ENCODE data around the gene RET. TPM values are rescaled to one million over a fixed set of nuclear protein-coding genes. Genes with fewer than 3 reads are reported as not detected.

The RET gene
- total RNA-seq, 1 experiment from 2014 or later: 68.0 TPM

- no TSS peak for BruUV-seq (replicated peaks)
- CTCF ChIA-PET: no interaction called here
- H3K4me1 ChIP-seq (ENCODE audit: insufficient read depth, low read length, poor library complexity, severe bottlenecking): no peaks in the 10 kb centered on the region
- no peak for TF ChIP-seq EZH2 (IDR thresholded peaks at IDR 0.05; ENCODE audit: borderline replicate concordance, low read depth, low read length, poor library complexity, severe bottlenecking)
- TF ChIP-seq, protein P1, sequence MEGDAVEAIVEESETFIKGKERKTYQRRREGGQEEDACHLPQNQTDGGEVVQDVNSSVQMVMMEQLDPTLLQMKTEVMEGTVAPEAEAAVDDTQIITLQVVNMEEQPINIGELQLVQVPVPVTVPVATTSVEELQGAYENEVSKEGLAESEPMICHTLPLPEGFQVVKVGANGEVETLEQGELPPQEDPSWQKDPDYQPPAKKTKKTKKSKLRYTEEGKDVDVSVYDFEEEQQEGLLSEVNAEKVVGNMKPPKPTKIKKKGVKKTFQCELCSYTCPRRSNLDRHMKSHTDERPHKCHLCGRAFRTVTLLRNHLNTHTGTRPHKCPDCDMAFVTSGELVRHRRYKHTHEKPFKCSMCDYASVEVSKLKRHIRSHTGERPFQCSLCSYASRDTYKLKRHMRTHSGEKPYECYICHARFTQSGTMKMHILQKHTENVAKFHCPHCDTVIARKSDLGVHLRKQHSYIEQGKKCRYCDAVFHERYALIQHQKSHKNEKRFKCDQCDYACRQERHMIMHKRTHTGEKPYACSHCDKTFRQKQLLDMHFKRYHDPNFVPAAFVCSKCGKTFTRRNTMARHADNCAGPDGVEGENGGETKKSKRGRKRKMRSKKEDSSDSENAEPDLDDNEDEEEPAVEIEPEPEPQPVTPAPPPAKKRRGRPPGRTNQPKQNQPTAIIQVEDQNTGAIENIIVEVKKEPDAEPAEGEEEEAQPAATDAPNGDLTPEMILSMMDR (conservative IDR thresholded peaks at IDR 0.05; ENCODE audit: low read depth, low read length): no peak
- no peaks in the 10 kb centered on the region for H3K27me3 ChIP-seq (replicated peaks; ENCODE audit: insufficient read depth, low read depth, low read length, poor library complexity)
- H3K36me3 ChIP-seq (ENCODE audit: insufficient read depth, low read length, poor library complexity, severe bottlenecking): no peaks in the 10 kb centered on the region
- intact Hi-C loops (cut with micrococcal nuclease; ENCODE audit: unreplicated experiment): no loop called here
- POLR2A ChIA-PET (ENCODE audit: low non-redundant PET): interaction anchor here (0.7 kb wide), 1 partner anchor 39 kb away, joined by 3 read pairs; no protein-coding TSS in a partner anchor
- DNase-seq (ENCODE audit: low spot score): no peak
- H3K4me3 ChIP-seq (ENCODE audit: low read depth, low read length, poor library complexity, severe bottlenecking): no peak overlapping the region
- H3K9me3 ChIP-seq (ENCODE audit: low read depth, low read length, poor library complexity, severe bottlenecking): no peaks in the 10 kb centered on the region
- no peak overlapping the region for H3K27ac ChIP-seq (ENCODE audit: low read depth, low read length, poor library complexity, severe bottlenecking)
Observed at GRCh38 chr10:43130770-43131171, 53.9 kb downstream of the RET start.

DNA sequence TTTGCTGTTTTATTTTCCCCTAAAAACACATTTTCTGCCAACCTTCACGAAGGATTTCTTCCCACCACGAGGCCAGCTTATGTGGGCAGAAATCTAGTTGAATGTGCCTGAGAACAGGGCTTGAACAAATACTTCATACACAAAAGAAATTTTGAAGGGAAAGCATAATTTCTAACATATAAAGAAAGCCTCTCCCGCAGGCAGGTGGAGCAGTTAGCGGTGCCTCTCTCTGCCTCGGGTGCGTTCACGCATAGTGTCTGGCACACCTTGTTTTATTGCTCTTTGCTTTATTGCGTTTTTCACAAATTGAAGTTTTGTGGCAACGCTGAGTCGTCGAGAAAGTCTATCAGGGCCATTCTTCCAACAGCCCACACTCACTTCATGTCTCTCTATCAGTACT is 54.4 kb downstream of the RET start:
- intact Hi-C loops (cut with micrococcal nuclease; ENCODE audit: unreplicated experiment): no loop called here
- Histone ChIP-seq H3K27me3 (replicated peaks; ENCODE audit: insufficient read depth, low read depth, low read length, poor library complexity) (no peaks in the 10 kb centered on the region), H3K27ac (ENCODE audit: low read depth, low read length, poor library complexity, severe bottlenecking) (no peak overlapping the region), H3K36me3 (ENCODE audit: insufficient read depth, low read length, poor library complexity, severe bottlenecking) (no peaks in the 10 kb centered on the region), H3K4me1 (ENCODE audit: insufficient read depth, low read length, poor library complexity, severe bottlenecking) (no peaks in the 10 kb centered on the region), H3K4me3 (ENCODE audit: low read depth, low read length, poor library complexity, severe bottlenecking) (no peak overlapping the region), H3K9me3 (ENCODE audit: low read depth, low read length, poor library complexity, severe bottlenecking) (no peaks in the 10 kb centered on the region)
- DNase-seq (ENCODE audit: low spot score): no peak
- POLR2A ChIA-PET (ENCODE audit: low non-redundant PET): interaction anchor here (0.7 kb wide), 1 partner anchor 39 kb away, joined by 3 read pairs; no protein-coding TSS in a partner anchor
- CTCF ChIA-PET: no interaction called here
- TF ChIP-seq, protein P1 (conservative IDR thresholded peaks at IDR 0.05; ENCODE audit: low read depth, low read length): no peak
- TF ChIP-seq EZH2 (IDR thresholded peaks at IDR 0.05; ENCODE audit: borderline replicate concordance, low read depth, low read length, poor library complexity, severe bottlenecking): no peak
- BruUV-seq (replicated peaks): no TSS peak

GRCh38 chr10:43131906-43132305 is 55.0 kb downstream of the RET start:
- TF ChIP-seq, protein P1 (conservative IDR thresholded peaks at IDR 0.05; ENCODE audit: low read depth, low read length): no peak
- TF ChIP-seq EZH2 (IDR thresholded peaks at IDR 0.05; ENCODE audit: borderline replicate concordance, low read depth, low read length, poor library complexity, severe bottlenecking): no peak
- no peak overlapping the region for H3K4me3 ChIP-seq (ENCODE audit: low read depth, low read length, poor library complexity, severe bottlenecking)
- BruUV-seq (replicated peaks): no TSS peak
- no peak for DNase-seq (ENCODE audit: low spot score)
- no peaks in the 10 kb centered on the region for H3K36me3 ChIP-seq (ENCODE audit: insufficient read depth, low read length, poor library complexity, severe bottlenecking)
- no peaks in the 10 kb centered on the region for H3K9me3 ChIP-seq (ENCODE audit: low read depth, low read length, poor library complexity, severe bottlenecking)
- H3K4me1 ChIP-seq (ENCODE audit: insufficient read depth, low read length, poor library complexity, severe bottlenecking): peaks cover 2% of the 10 kb centered on the region
- CTCF ChIA-PET: no interaction called here
- POLR2A ChIA-PET (ENCODE audit: low non-redundant PET): no interaction called here
- H3K27me3 ChIP-seq (replicated peaks; ENCODE audit: insufficient read depth, low read depth, low read length, poor library complexity): no peaks in the 10 kb centered on the region
- H3K27ac ChIP-seq (ENCODE audit: low read depth, low read length, poor library complexity, severe bottlenecking): no peak overlapping the region
- intact Hi-C loops (cut with micrococcal nuclease; ENCODE audit: unreplicated experiment): no loop called here
